ENCODE measurements around the gene SND1. TPM values are rescaled to one million over a fixed set of nuclear protein-coding genes. Genes with fewer than 3 reads are reported as not detected.

SND1 gene
- total and polyA plus RNA-seq, 7 donors = 29.2 to 72.8 (median 48.2) TPM

DNA sequence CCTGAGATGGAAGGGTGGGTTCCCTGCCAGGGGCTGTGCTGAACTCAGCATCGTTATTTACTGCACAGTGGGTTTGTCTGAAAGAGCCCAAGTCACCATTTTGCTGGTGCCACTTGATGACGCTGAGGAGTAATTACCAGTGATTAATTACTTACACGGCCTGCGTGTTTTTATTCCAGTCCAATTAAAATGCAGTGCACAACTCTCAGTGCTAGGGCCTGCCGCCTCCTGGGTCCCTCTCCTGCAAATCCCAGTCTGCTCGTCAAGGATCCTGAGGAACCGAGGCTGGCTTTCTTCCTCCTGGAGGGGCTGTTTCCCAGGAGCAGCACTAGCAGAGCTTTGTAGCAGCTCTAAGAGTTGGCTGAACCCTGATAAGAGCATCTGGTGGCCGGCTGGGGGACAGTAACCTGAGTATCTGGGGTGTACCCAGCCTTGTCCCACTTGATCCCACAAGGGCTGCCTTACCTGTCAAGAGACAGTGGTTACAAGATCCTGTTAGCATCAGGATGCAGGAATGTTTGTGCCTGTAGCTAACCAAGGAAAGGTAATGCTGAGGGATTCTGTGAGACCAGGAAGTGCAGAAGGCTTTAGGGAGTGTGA is 424.3 kb downstream of the SND1 start:
- no peaks in the 10 kb centered on the region for H3K4me1 ChIP-seq
- no peak overlapping the region for H3K27ac ChIP-seq
- DNase-seq (peak in 1 of 2 donors; percentile 22), ATAC-seq (no peak)
- no peaks in the 10 kb centered on the region for H3K27me3 ChIP-seq (ENCODE audit: insufficient read depth in 3 of 3, low read length in 2 of 3)
- TF ChIP-seq, protein P1, sequence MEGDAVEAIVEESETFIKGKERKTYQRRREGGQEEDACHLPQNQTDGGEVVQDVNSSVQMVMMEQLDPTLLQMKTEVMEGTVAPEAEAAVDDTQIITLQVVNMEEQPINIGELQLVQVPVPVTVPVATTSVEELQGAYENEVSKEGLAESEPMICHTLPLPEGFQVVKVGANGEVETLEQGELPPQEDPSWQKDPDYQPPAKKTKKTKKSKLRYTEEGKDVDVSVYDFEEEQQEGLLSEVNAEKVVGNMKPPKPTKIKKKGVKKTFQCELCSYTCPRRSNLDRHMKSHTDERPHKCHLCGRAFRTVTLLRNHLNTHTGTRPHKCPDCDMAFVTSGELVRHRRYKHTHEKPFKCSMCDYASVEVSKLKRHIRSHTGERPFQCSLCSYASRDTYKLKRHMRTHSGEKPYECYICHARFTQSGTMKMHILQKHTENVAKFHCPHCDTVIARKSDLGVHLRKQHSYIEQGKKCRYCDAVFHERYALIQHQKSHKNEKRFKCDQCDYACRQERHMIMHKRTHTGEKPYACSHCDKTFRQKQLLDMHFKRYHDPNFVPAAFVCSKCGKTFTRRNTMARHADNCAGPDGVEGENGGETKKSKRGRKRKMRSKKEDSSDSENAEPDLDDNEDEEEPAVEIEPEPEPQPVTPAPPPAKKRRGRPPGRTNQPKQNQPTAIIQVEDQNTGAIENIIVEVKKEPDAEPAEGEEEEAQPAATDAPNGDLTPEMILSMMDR (IDR thresholded peaks at IDR 0.05) = no peak
- H3K4me3 ChIP-seq = no peak overlapping the region
- H3K36me3 ChIP-seq (ENCODE audit: insufficient read depth in 1 of 2, low read depth in 1 of 2) = peaks cover 0 to 12% of the 10 kb centered on the region in 2 donors
- intact Hi-C loops (cut with DNase I) = no loop called here
- no peaks in the 10 kb centered on the region for H3K9me3 ChIP-seq
- WGBS, 3 donors = 84 to 89% (median 84%) methylated on average over 8 of the region's 8 CpGs

DNA sequence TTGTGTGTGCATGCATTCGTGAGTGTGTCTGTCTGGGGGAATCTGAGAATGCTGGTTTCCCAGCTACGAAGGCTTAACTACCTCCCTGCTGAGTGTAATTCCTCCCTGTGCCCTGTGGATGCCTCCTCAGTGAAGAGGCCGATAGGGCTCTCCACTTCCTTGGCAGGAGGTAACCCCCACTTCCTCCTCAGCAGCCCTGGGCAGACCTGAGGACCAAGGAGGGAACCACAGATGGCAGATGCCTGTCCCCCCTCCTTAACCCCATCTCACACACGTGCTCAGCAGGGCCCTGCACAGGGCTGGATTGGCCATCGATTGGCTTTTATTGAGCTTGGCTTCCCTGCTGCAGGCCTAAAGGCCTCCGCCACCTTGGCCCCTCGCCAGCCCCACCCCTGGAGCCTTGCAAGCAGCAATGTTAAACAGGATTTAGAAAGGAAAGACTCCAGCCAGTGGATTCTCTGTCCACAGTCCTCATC is 424.8 kb downstream of the SND1 start:
- ATAC-seq (no peak), DNase-seq (peak; percentile 45 to 64)
- intact Hi-C loops (cut with DNase I) = no loop called here
- 63 to 69% (median 69%) methylated on average over 7 of the region's 7 CpGs for WGBS, 3 donors
- Histone ChIP-seq H3K4me1 (no peaks in the 10 kb centered on the region), H3K36me3 (ENCODE audit: insufficient read depth in 1 of 2, low read depth in 1 of 2) (peaks cover 0 to 17% of the 10 kb centered on the region in 2 donors), H3K9me3 (no peaks in the 10 kb centered on the region), H3K4me3 (no peak overlapping the region), H3K27ac (no peak overlapping the region), H3K27me3 (ENCODE audit: insufficient read depth in 3 of 3, low read length in 2 of 3) (no peaks in the 10 kb centered on the region)
- TF ChIP-seq, protein P1 (IDR thresholded peaks at IDR 0.05) = no peak

DNA sequence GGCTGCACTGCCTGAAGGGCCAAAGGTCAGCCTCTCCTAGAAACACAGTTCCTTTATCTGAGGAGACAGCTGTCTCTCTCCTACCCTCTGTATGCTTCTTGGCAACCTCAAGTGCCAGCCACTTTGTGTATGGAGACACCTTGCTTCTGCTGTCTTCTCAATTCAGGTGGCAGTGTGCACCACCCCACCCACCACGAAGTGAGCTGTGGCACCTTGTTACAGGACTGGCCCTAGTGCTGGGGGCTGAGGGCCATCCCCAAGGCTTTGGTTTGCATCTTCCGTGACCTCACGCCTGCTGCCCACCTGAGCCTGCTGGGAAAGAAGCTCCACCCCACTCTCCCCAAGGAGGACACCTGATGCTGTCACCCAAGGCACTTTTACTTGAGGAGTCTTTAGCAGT is 426.3 kb downstream of the SND1 start:
- ATAC-seq (no peak), DNase-seq (peak in 1 of 2 donors; percentile 26)
- no peaks in the 10 kb centered on the region for H3K4me1 ChIP-seq
- 98 to 100% (median 98%) methylated on average over 3 of the region's 3 CpGs for WGBS, 3 donors
- no peaks in the 10 kb centered on the region for H3K27me3 ChIP-seq (ENCODE audit: insufficient read depth in 3 of 3, low read length in 2 of 3)
- intact Hi-C loops (cut with DNase I) = no loop called here
- TF ChIP-seq, protein P1 (IDR thresholded peaks at IDR 0.05) = no peak
- H3K9me3 ChIP-seq = no peaks in the 10 kb centered on the region
- no peak overlapping the region for H3K4me3 ChIP-seq
- H3K36me3 ChIP-seq (ENCODE audit: insufficient read depth in 1 of 2, low read depth in 1 of 2) = peaks cover 0 to 19% of the 10 kb centered on the region in 2 donors
- H3K27ac ChIP-seq = no peak overlapping the region

DNA sequence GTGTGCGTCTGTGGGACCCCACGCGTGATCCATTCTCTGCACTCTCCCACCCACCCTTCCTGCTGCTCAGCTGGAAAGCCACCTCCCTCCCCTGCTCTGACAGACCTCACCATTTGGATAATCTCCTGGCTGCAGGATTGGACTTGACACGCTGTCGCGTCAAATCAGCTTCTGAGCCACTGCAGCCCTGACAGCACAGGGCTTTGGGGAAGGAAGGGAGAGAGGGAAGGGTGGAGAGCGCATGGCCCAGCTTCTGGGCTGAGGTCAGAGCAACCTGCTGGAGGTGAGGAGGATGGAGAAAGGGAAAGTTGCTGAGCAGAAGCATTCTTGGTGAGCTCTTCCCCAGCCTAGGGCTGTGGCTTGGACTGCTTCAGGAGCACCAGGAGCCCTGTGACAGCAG is 428.2 kb downstream of the SND1 start:
- H3K27ac ChIP-seq = no peak overlapping the region
- TF ChIP-seq, protein P1 (IDR thresholded peaks at IDR 0.05) = no peak

DNA sequence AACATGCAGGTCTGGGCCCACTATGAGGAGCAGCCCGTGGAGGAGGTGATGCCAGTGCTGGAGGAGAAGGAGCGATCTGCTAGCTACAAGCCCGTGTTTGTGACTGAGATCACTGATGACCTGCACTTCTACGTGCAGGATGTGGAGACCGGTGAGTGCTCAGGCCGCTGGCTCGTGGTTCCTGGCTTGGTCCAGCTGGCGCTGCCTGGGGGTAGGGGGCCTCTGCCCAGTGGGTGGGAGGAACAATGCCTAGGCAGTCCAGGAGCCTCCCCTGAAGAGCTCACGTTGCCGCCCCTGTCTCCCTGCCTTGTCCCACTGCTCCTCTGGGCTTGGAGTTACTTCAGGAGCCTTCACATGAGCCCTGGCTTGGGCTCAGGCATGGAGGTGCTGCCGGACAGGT is 429.4 kb downstream of the SND1 start:
- intact Hi-C loops (cut with DNase I) = no loop called here
- no peaks in the 10 kb centered on the region for H3K27me3 ChIP-seq (ENCODE audit: insufficient read depth in 3 of 3, low read length in 2 of 3)
- peaks cover 0 to 35% of the 10 kb centered on the region in 2 donors for H3K36me3 ChIP-seq (ENCODE audit: insufficient read depth in 1 of 2, low read depth in 1 of 2)
- H3K4me1 ChIP-seq = no peaks in the 10 kb centered on the region
- H3K4me3 ChIP-seq = no peak overlapping the region
- H3K27ac ChIP-seq = no peak overlapping the region
- ATAC-seq = no peak
- peak in 1 of 2 donors; percentile 9 for DNase-seq
- 87 to 92% (median 91%) methylated on average over 11 of the region's 11 CpGs for WGBS, 3 donors
- H3K9me3 ChIP-seq = no peaks in the 10 kb centered on the region
- TF ChIP-seq, protein P1 (IDR thresholded peaks at IDR 0.05) = no peak

More for the DNA sequence above, 428.2 kb downstream of the SND1 start:
- H3K4me1 ChIP-seq = no peaks in the 10 kb centered on the region
- H3K4me3 ChIP-seq = no peak overlapping the region
- peaks cover 0 to 24% of the 10 kb centered on the region in 2 donors for H3K36me3 ChIP-seq (ENCODE audit: insufficient read depth in 1 of 2, low read depth in 1 of 2)
- H3K27me3 ChIP-seq (ENCODE audit: insufficient read depth in 3 of 3, low read length in 2 of 3) = no peaks in the 10 kb centered on the region
- intact Hi-C loops (cut with DNase I) = no loop called here
- peak in 1 of 2 donors; percentile 26 for DNase-seq
- no peaks in the 10 kb centered on the region for H3K9me3 ChIP-seq
- ATAC-seq = no peak
- 91 to 96% (median 92%) methylated on average over 7 of the region's 7 CpGs for WGBS, 3 donors
